GM12873 (cell line): ENCODE results near the gene FAM3C.
A peak's percentile ranks its signal among the peaks of the same experiment; 100 is the strongest.

ENCODE experiments used
- TF ChIP-seq, protein P1 (sequence below): IDR thresholded peaks from 2 replicates; pipeline ENCODE4 v1.5.1; 2012; ENCODE audit warnings: low read depth, mild to moderate bottlenecking, moderate library complexity, low read length, control low read depth; ENCODE audit not compliant: insufficient read depth; ENCODE audit errors: missing control alignments

Gene FAM3C

DNA sequence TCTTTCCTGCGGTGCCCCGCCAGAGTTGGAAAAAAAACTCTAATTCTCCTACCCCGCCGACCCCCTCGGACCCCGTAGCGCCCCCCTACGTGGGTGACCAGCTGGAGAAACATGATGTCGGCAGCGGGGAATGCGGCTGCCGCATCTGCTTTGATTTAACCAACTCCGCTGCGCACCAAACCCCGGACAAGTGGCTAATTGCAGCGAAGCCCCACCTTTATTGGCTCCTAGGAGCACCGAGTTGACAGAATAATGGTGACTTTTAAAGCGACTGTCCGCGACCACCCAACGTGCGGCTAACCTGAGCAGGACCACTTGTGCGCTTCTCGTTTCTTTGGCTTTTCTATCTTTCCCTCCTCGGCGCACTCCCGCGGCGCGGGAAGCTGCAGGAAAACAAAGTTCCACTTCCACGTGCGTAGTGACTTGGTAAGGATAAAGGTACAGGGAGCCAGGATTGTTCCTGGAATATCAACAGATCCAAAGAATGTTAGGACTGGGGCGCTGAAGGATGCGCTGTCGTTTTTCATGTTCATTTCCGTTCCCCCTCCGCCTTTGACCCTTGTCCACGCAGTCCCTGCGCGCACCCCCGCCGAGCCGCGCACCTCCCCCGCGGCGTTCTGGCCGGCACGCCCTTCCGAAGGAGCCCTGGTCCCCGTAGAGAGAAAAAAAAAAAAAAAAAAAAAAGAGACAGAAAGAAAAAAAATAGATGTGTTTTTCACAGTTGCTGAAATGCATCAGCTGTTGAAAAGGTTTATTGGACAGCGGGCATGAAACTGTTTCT lies 65.9 kb downstream of the FAM3C start:
- TF ChIP-seq, protein P1, sequence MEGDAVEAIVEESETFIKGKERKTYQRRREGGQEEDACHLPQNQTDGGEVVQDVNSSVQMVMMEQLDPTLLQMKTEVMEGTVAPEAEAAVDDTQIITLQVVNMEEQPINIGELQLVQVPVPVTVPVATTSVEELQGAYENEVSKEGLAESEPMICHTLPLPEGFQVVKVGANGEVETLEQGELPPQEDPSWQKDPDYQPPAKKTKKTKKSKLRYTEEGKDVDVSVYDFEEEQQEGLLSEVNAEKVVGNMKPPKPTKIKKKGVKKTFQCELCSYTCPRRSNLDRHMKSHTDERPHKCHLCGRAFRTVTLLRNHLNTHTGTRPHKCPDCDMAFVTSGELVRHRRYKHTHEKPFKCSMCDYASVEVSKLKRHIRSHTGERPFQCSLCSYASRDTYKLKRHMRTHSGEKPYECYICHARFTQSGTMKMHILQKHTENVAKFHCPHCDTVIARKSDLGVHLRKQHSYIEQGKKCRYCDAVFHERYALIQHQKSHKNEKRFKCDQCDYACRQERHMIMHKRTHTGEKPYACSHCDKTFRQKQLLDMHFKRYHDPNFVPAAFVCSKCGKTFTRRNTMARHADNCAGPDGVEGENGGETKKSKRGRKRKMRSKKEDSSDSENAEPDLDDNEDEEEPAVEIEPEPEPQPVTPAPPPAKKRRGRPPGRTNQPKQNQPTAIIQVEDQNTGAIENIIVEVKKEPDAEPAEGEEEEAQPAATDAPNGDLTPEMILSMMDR: no peak

DNA sequence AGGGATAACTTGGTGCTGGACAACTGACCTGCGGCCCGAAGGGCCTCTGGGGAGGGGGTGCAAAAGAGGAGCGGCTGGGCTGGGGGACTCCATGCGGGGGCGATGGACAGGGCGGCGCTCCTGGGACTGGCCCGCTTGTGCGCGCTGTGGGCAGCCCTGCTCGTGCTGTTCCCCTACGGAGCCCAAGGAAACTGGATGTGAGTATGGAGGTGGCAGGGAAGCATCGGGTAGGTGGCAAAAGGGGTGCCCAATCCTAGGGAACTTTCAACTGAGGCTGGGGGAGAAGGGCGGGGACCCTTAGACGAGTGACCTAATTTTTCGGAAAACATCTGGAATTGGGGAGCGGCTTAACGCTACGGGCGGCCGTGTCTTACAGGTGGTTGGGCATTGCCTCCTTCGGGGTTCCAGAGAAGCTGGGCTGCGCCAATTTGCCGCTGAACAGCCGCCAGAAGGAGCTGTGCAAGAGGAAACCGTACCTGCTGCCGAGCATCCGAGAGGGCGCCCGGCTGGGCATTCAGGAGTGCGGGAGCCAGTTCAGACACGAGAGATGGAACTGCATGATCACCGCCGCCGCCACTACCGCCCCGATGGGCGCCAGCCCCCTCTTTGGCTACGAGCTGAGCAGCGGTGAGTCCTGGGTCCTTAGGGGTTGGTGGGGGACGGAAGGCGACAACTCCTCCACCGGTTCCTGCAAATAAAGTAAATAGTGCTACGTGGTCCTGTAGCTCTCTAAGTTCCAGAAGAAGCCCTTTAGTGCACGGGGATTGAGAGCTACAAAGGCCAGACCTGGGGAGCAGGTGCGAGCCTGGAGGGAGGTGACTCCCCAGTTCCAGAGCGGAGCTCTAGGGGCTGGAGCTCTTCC lies 66.7 kb downstream of the FAM3C start:
- TF ChIP-seq, protein P1: peak; percentile 45

DNA sequence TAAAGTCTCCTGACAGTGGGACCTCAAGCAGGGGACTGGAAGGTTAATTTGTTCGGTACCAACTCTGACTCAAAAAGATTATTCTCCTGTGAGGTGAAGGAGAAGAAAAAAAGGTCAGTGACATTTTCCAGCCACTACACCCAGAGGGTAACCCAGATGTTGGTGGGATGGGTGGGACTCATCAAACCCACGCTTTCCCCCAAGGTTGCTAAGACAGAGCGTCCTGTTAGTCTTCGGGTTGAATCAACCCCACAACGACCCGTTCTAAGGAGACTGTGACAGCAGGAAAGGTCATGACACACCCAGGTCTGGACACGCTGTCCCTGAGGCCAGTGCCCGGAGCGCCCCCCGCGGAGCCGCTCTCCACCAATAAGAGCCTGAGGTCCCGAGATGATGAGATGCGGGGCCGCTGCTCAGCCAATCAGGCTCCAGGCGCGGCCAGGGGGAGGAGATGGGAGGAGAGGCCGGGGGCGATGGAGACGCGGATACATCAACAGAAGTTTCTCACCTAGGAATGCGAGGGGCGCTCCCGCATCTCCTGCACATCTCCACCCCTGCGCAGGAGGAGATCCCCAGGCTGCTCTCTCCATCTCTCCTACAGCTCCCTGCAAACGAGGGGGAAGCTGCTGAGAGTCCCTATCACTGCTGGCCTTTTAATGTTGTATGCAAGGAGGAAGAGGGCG lies 67.5 kb downstream of the FAM3C start, which contains the start of gene WNT16:
WNT16 (plus strand) TSS at position 493 of the 683 bp plus-strand sequence. CDS start 293 bp downstream, outside the sequence.
- TF ChIP-seq, protein P1: no peak

DNA sequence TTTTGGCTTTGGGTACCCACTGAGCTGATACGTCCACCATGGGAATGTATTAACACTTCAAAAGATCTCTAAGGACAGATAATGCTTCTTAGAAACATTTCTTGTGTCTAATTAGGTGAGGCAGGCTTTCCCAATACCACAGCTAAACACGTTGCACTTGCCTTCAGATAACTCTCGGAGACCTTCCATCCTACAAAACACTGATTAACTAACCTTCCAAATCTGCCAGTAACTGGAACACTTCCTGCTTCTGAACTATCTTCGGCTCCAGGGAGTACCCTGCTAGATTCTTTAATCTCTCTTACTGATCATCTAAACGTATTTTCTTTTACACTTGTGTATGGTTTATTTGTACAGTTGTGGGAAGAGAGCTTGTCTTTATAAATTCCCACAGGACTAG lies 68.4 kb downstream of the FAM3C start:
- TF ChIP-seq, protein P1: no peak

DNA sequence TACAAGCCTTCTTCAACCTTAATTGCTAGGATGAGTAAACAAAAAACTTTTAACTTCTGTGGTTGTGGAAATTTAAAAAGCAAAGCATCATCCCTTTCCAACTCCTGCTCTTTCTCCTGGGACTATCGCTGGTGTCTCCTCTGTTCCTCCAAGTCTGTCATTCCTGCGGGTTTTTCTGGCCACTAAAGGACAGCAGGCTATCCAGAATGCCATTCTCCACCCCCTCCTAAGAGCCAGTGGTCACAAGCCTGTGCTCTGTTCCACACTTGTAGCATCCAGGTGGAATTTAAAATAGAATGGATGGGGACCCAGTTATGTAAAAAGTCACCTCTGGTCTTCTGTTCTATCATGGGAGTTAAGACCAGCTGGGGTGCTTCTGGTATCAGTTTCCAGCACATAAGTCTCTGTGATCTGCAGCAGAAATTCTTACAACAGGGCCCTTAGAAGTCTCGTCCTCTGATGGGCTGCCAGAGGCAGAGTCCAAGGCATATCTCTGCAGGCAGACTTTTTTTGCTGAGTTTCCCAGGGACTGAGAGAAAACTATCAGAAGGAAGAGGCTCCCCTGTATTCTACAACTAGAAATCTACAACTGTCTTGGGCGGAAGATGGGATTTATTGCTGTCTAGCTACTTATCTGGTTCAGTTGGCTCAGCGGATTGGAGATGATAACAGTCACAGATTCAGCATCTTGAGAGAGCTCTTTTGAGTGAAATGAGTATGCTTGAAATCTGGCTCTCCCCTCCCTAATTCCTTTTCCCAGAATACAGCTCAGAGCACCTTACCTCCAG lies 72.4 kb downstream of the FAM3C start:
- TF ChIP-seq, protein P1: no peak

DNA sequence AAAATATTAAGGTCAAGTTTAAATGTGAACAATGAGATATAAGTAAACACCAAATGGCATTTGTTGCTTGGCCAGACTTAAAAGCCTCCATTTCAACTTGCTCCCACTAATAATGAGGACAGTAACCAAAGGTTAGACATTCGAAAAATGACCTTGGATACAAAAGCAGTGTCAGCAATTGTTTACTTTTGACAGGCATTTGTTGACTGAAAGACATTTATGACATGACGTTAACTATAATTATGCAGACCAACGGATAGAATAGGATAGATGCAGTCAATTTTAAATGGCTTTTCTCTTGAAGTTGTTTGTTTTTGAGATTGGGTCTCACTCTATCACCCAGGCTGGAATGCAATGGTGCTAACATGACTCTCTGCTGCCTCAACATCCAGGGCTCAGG lies 73.6 kb downstream of the FAM3C start:
- TF ChIP-seq, protein P1: no peak
